ENCODE measurements around the gene IGF2R. TPM values are rescaled to one million over a fixed set of nuclear protein-coding genes. Genes with fewer than 3 reads are reported as not detected.

IGF2R gene
- total RNA-seq, 1 donor from 2014 or later = 35.1 TPM

DNA sequence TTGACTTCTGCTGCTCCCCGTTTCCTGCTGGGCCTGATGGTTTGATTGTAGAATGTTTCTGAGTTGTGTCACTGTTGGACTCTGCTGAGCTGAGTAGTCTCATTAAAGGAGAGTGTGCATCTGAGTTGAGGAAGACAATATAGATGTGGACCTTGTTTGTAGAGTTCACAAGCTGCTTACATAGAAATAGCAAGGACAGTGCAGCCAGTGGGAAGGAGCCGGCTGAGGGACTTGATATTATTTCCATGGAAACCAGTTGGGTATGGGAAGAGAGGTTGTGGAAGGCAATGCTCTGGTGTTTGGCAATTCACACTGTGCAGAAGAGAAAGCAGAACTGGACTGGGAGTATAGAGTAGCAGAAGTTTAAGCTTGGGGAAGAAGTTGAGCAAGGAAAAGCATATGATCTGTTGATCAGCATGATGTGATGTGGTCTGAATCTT is 14.8 kb downstream of the IGF2R start:
- H3K9me3 Mint-ChIP-seq = peaks cover 4% of the 10 kb centered on the region
- H3K4me3 Mint-ChIP-seq = no peak overlapping the region

GRCh38 chr6:159984268-159984786 is 15.4 kb downstream of the IGF2R start:
- H3K9ac ChIP-seq = no peak overlapping the region
- Mint-ChIP-seq H3K9me3 (peaks cover 4% of the 10 kb centered on the region), H3K36me3 (peaks cover 3% of the 10 kb centered on the region), H3K4me3 (no peak overlapping the region), H3K4me1 (peaks cover 43% of the 10 kb centered on the region), H3K27ac (peak overlapping the region; percentile 72), H3K27me3 (ENCODE audit: insufficient read depth, low read depth) (no peaks in the 10 kb centered on the region)
- H3K27me3 ChIP-seq = no peaks in the 10 kb centered on the region
- no peaks in the 10 kb centered on the region for H3K9me3 ChIP-seq (ENCODE audit: low read depth)
- no peak overlapping the region for H3K4me2 ChIP-seq
- peaks cover 76% of the 10 kb centered on the region for H4K20me1 ChIP-seq (ENCODE audit: low read depth)
- no peak overlapping the region for H2AFZ ChIP-seq (replicated peaks)
- H3F3A ChIP-seq (ENCODE audit: low read depth) = no peaks in the 10 kb centered on the region
- no peak overlapping the region for H3K4me3 ChIP-seq
- no peaks in the 10 kb centered on the region for H3K4me1 ChIP-seq
- H3K36me3 ChIP-seq = no peaks in the 10 kb centered on the region
- H3K27ac ChIP-seq = no peak overlapping the region
- peaks cover 98% of the 10 kb centered on the region for H3K79me2 ChIP-seq (ENCODE audit: low read depth)
- TF ChIP-seq, protein P1, sequence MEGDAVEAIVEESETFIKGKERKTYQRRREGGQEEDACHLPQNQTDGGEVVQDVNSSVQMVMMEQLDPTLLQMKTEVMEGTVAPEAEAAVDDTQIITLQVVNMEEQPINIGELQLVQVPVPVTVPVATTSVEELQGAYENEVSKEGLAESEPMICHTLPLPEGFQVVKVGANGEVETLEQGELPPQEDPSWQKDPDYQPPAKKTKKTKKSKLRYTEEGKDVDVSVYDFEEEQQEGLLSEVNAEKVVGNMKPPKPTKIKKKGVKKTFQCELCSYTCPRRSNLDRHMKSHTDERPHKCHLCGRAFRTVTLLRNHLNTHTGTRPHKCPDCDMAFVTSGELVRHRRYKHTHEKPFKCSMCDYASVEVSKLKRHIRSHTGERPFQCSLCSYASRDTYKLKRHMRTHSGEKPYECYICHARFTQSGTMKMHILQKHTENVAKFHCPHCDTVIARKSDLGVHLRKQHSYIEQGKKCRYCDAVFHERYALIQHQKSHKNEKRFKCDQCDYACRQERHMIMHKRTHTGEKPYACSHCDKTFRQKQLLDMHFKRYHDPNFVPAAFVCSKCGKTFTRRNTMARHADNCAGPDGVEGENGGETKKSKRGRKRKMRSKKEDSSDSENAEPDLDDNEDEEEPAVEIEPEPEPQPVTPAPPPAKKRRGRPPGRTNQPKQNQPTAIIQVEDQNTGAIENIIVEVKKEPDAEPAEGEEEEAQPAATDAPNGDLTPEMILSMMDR (IDR thresholded peaks at IDR 0.05) = no peak
- TF ChIP-seq EZH2phosphoT487 (IDR thresholded peaks at IDR 0.05) (no peak), EZH2 (IDR thresholded peaks at IDR 0.05) (no peak)
- no peak for DNase-seq (ENCODE audit: low spot score)

More for the DNA sequence above, 14.8 kb downstream of the IGF2R start:
- Histone ChIP-seq H4K20me1 (ENCODE audit: low read depth) (peaks cover 83% of the 10 kb centered on the region), H3K4me1 (peaks cover 6% of the 10 kb centered on the region), H3K9ac (no peak overlapping the region), H3K9me3 (ENCODE audit: low read depth) (no peaks in the 10 kb centered on the region), H3K4me3 (no peak overlapping the region), H3K36me3 (no peaks in the 10 kb centered on the region), H3F3A (ENCODE audit: low read depth) (no peaks in the 10 kb centered on the region), H3K27me3 (no peaks in the 10 kb centered on the region), H2AFZ (replicated peaks) (no peak overlapping the region), H3K79me2 (ENCODE audit: low read depth) (peaks cover 98% of the 10 kb centered on the region), H3K27ac (no peak overlapping the region), H3K4me2 (no peak overlapping the region)
- Mint-ChIP-seq H3K36me3 (peaks cover 2% of the 10 kb centered on the region), H3K4me1 (peaks cover 49% of the 10 kb centered on the region), H3K27ac (peak overlapping the region; percentile 5), H3K27me3 (ENCODE audit: insufficient read depth, low read depth) (no peaks in the 10 kb centered on the region)
- TF ChIP-seq, protein P1 (IDR thresholded peaks at IDR 0.05) = no peak
- no peak for TF ChIP-seq EZH2phosphoT487 (IDR thresholded peaks at IDR 0.05)
- no peak for TF ChIP-seq EZH2 (IDR thresholded peaks at IDR 0.05)
- no peak for DNase-seq (ENCODE audit: low spot score)

DNA sequence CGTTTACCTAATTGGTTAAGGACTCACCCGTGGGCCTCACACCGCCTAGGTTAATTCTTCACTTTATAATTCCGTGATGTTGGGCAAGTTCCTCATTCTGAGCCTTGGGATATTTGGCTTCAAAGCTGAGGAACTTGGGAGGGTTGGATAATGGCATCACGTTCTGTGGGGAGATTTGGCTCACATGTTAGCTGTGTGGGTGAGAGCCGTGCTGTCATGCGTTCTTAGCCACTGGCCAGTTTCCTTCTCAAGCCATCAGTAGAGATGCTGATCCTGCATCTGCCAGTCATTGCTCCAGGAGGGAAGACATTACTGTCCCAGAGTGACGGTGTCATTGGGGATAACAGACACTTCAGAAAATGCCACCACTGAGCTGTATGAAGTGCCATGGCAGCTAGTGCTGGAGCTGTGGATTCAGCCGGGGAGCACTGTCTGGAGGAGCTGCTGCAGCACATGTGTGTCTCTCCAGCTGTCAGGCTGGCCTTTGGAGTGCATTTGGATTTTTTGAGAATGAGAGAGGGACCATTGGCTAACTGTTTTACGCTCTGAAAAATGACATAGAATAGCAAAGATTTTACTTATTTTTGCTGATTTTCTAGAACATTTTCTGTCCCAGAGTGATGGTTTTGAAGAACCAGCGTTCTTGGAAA is 16.5 kb downstream of the IGF2R start:
- Histone ChIP-seq H4K20me1 (ENCODE audit: low read depth) (peaks cover 72% of the 10 kb centered on the region), H2AFZ (replicated peaks) (no peak overlapping the region), H3K79me2 (ENCODE audit: low read depth) (peaks cover 98% of the 10 kb centered on the region), H3K4me3 (no peak overlapping the region), H3K36me3 (no peaks in the 10 kb centered on the region), H3K27me3 (no peaks in the 10 kb centered on the region), H3F3A (ENCODE audit: low read depth) (no peaks in the 10 kb centered on the region), H3K4me1 (no peaks in the 10 kb centered on the region), H3K9ac (no peak overlapping the region), H3K27ac (no peak overlapping the region), H3K9me3 (ENCODE audit: low read depth) (no peaks in the 10 kb centered on the region), H3K4me2 (no peak overlapping the region)
- Mint-ChIP-seq H3K9me3 (peaks cover 4% of the 10 kb centered on the region), H3K27me3 (ENCODE audit: insufficient read depth, low read depth) (no peaks in the 10 kb centered on the region), H3K4me1 (peaks cover 38% of the 10 kb centered on the region), H3K27ac (no peak overlapping the region), H3K36me3 (peaks cover 3% of the 10 kb centered on the region), H3K4me3 (no peak overlapping the region)
- no peak for DNase-seq (ENCODE audit: low spot score)
- TF ChIP-seq EZH2 (IDR thresholded peaks at IDR 0.05) = no peak
- TF ChIP-seq EZH2phosphoT487 (IDR thresholded peaks at IDR 0.05) = no peak
- TF ChIP-seq, protein P1 (IDR thresholded peaks at IDR 0.05) = no peak

All from neural progenitor cell (in vitro differentiated cells).